Keratinocyte (primary cell): ENCODE data around the gene INPP5A. TPM values are rescaled to one million over a fixed set of nuclear protein-coding genes. Genes with fewer than 3 reads are reported as not detected.

Experiments used
- DNase-seq: peaks from one replicate; pipeline ENCODE4 v3.0.0-alpha.2; 2011; ENCODE audit warnings: low read depth, missing footprints, low spot score
- FAIRE-seq: peaks from 2 replicates; lab custom pipeline; 2011; peaks lifted over from hg19 to GRCh38; lab: Jason Lieb, UNC
- H2AFZ ChIP-seq: 2 replicates; pipeline ENCODE4 v1.6.0; 2012; ENCODE audit warnings: low read length, control low read depth, inconsistent platforms; ENCODE audit not compliant: control insufficient read depth
- H3K27ac ChIP-seq: 2 replicates; pipeline ENCODE4 v1.5.1; 2011; ENCODE audit warnings: low read length; ENCODE audit not compliant: control insufficient read depth, insufficient read depth
- H3K27me3 ChIP-seq: 3 replicates; pipeline ENCODE4 v1.6.0; 2011; ENCODE audit warnings: low read length; ENCODE audit not compliant: control insufficient read depth, insufficient read depth; ENCODE audit errors: extremely low read depth
- H3K36me3 ChIP-seq, 2 experiments: 2 replicates in 1 of 2; 3 replicates in 1 of 2; pipeline ENCODE4 v1.5.1; 2011; ENCODE audit warnings: low read length in 2 of 2, mild to moderate bottlenecking in 1 of 2; ENCODE audit not compliant: control insufficient read depth in 2 of 2, insufficient read depth in 2 of 2; ENCODE audit errors: extremely low read depth in 1 of 2
- H3K4me1 ChIP-seq: 3 replicates; pipeline ENCODE4 v1.5.1; 2011; ENCODE audit warnings: low read length; ENCODE audit not compliant: control insufficient read depth, insufficient read depth; ENCODE audit errors: extremely low read depth
- H3K4me2 ChIP-seq: 3 replicates; pipeline ENCODE4 v1.6.0; 2011; ENCODE audit warnings: low read depth, low read length; ENCODE audit not compliant: control insufficient read depth, insufficient read depth; ENCODE audit errors: extremely low read depth
- H3K4me3 ChIP-seq, 3 experiments: fragments of 200-600 bp in 1 of 3; sonication (generic) in 1 of 3; 2 replicates in 2 of 3; 3 replicates in 1 of 3; pipeline ENCODE4 v1.5.1; 2011 to 2016; ENCODE audit warnings: low read length in 3 of 3, mild to moderate bottlenecking in 3 of 3, control low read depth in 2 of 3, inconsistent platforms in 1 of 3, low read depth in 1 of 3, mixed read lengths in 1 of 3, mixed run types in 1 of 3, moderate library complexity in 1 of 3; ENCODE audit not compliant: control insufficient read depth in 2 of 3, insufficient read depth in 2 of 3; ENCODE audit errors: extremely low read depth in 1 of 3
- H3K79me2 ChIP-seq: 2 replicates; pipeline ENCODE4 v1.6.0; 2012; ENCODE audit warnings: low read length; ENCODE audit not compliant: control insufficient read depth, insufficient read depth
- H3K9ac ChIP-seq: 3 replicates; pipeline ENCODE4 v1.6.0; 2011; ENCODE audit warnings: low read length; ENCODE audit not compliant: control insufficient read depth, insufficient read depth; ENCODE audit errors: extremely low read depth
- H3K9me1 ChIP-seq: 3 replicates; pipeline ENCODE4 v1.6.0; 2011; ENCODE audit warnings: low read length; ENCODE audit not compliant: control insufficient read depth, insufficient read depth; ENCODE audit errors: extremely low read depth
- H3K9me3 ChIP-seq: 2 replicates; pipeline ENCODE4 v1.5.1; 2012; ENCODE audit warnings: low read depth, low read length; ENCODE audit not compliant: control insufficient read depth
- H4K20me1 ChIP-seq: 3 replicates; pipeline ENCODE4 v1.6.0; 2011; ENCODE audit warnings: low read length; ENCODE audit not compliant: control insufficient read depth, insufficient read depth; ENCODE audit errors: extremely low read depth
- EZH2 ChIP-seq: IDR thresholded peaks from one replicate; pipeline ENCODE4 v1.6.1; 2012; ENCODE audit warnings: inconsistent platforms, mild to moderate bottlenecking, low read length, moderate library complexity
- dilution Hi-C: fragments of 300-500 bp; cut with MboI; formaldehyde crosslinking; loops from one replicate; pipeline ENCODE4 v1.7.0; 2020; ENCODE audit warnings: low sequenced_read_pairs; ENCODE audit not compliant: extremely low pct_ligation_motif_present
- polyA plus RNA-seq, 5 experiments: library from polyadenylated mRNA; depleted of rRNA in 3 of 5; stranded (reverse) in 3 of 5; stranded (forward) in 1 of 5; unstranded in 1 of 5; fragments of >200 nt; gene quantifications; 1 replicate in 1 of 5; 2 replicates in 3 of 5; 3 replicates in 1 of 5; pipeline versions ENCODE4 v1.2.1 to v1.2.3, GENCODE V29; 2011 to 2012; ENCODE audit warnings: missing spikeins in 2 of 5, low read depth in 1 of 5, low replicate concordance in 1 of 5
- TF ChIP-seq, protein P1 (sequence below), 3 experiments: IDR thresholded peaks in 1 of 3; conservative IDR thresholded peaks in 1 of 3; optimal IDR thresholded peaks in 1 of 3; 2 replicates in 2 of 3; 3 replicates in 1 of 3; pipeline versions ENCODE3 to v1.5.1; 2011; ENCODE audit warnings: low read length in 3 of 3, mild to moderate bottlenecking in 3 of 3, moderate library complexity in 2 of 3, control low read depth in 1 of 3, inconsistent platforms in 1 of 3; ENCODE audit not compliant: insufficient read depth in 2 of 3; ENCODE audit errors: extremely low read depth in 1 of 3

Gene INPP5A
- polyA plus RNA-seq, 1 donor (not counting 4 experiments of a cell fraction or from before 2014, with no cell fraction given): 11.2 TPM

DNA sequence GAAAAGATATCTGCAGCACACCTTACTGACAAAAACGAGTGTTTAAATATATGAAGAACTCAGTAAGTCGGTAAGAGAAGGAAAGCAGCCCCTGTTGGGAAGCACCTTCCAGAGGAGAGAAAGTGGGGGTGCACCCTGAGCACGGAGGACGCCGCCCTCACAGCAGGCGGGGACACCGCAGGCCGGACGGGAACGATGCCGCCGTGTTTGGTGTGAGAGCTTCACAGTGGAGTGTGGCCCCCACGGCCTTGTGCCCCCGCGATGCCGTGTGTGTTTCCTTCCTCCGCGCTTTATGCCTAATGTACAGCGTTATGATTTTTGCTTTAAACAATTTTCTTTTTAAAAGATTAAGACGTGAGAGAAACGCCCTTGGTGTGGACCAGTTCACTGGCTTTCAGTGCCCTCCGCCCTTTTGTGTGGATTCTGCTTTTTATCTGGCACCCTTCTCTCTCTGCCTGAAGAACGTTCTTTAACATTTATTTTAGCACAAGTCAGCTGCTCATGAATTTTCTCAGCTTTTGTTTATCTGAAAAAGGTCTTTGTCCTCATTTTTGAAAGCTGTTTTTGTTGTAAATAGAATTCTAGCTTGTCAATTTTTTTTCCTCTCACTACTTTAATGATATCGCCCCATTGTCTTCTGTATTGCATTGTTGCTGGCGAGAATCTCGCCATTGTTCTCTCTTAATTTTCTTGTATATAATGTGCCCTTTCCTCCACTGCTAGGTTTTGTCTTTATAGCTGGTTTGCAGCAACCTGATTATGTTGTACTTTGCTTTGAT lies 110.7 kb downstream of the INPP5A start:
- no peak overlapping the region for H3K27ac ChIP-seq
- no peak overlapping the region for H3K4me3 ChIP-seq
- FAIRE-seq (no peak), DNase-seq (no peak)
- H3K36me3 ChIP-seq: no peaks in the 10 kb centered on the region
- H3K9ac ChIP-seq: no peak overlapping the region
- no peaks in the 10 kb centered on the region for H3K9me3 ChIP-seq
- dilution Hi-C loops: no loop called here
- H2AFZ ChIP-seq: no peak overlapping the region
- no peak overlapping the region for H3K4me2 ChIP-seq
- TF ChIP-seq EZH2: no peak
- TF ChIP-seq, protein P1, sequence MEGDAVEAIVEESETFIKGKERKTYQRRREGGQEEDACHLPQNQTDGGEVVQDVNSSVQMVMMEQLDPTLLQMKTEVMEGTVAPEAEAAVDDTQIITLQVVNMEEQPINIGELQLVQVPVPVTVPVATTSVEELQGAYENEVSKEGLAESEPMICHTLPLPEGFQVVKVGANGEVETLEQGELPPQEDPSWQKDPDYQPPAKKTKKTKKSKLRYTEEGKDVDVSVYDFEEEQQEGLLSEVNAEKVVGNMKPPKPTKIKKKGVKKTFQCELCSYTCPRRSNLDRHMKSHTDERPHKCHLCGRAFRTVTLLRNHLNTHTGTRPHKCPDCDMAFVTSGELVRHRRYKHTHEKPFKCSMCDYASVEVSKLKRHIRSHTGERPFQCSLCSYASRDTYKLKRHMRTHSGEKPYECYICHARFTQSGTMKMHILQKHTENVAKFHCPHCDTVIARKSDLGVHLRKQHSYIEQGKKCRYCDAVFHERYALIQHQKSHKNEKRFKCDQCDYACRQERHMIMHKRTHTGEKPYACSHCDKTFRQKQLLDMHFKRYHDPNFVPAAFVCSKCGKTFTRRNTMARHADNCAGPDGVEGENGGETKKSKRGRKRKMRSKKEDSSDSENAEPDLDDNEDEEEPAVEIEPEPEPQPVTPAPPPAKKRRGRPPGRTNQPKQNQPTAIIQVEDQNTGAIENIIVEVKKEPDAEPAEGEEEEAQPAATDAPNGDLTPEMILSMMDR (optimal IDR thresholded peaks at IDR 0.05 in 1 of 3, IDR thresholded peaks at IDR 0.05 in 1 of 3, conservative IDR thresholded peaks at IDR 0.05 in 1 of 3; ENCODE audit: extremely low read depth in 1 of 3, insufficient read depth in 2 of 3, low read length in 3 of 3): no peak
- no peaks in the 10 kb centered on the region for H3K79me2 ChIP-seq
- H3K4me1 ChIP-seq: peaks cover 4% of the 10 kb centered on the region
- H3K27me3 ChIP-seq: no peaks in the 10 kb centered on the region
- H4K20me1 ChIP-seq: no peaks in the 10 kb centered on the region
- H3K9me1 ChIP-seq: no peaks in the 10 kb centered on the region

DNA sequence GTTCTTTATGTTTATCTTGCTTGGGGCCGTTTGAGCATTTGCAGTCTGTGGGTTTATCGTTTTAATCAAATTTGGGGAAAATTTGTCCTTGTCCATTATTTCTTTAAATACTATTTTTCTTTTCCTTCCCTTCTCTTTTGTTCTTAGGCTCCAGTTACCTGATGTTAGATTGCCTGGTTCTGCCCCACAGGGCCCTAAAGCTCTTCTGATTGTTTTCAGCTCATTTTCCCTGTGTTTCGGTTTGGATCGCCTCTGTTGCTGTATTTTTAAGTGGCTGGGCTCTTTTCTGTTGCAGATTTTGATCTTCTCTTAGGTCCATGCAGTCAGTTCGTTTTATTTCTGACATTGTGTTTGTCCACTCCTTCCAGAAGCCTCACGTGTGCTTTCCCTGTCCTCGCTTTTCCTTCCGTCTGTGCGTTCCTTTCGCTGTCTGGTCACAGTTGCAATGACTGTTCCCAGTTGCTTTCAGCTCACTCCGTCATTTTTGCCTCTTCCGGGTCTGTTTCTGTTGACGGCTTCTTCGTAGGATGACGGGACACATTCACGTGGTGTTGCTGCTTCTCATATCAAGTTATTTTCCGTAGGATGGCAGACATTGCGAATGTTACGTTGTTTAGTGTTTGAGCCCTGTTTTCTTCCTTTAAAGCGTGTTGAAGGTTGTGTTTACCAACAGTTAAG lies 111.4 kb downstream of the INPP5A start:
- H3K9me3 ChIP-seq: no peaks in the 10 kb centered on the region
- H3K36me3 ChIP-seq: no peaks in the 10 kb centered on the region
- peaks cover 4% of the 10 kb centered on the region for H3K4me1 ChIP-seq
- H2AFZ ChIP-seq: no peak overlapping the region
- no peaks in the 10 kb centered on the region for H3K27me3 ChIP-seq
- no peaks in the 10 kb centered on the region for H3K9me1 ChIP-seq
- H3K79me2 ChIP-seq: no peaks in the 10 kb centered on the region
- no peak overlapping the region for H3K4me3 ChIP-seq
- no peak overlapping the region for H3K27ac ChIP-seq
- TF ChIP-seq EZH2: no peak
- TF ChIP-seq, protein P1 (optimal IDR thresholded peaks at IDR 0.05 in 1 of 3, IDR thresholded peaks at IDR 0.05 in 1 of 3, conservative IDR thresholded peaks at IDR 0.05 in 1 of 3; ENCODE audit: extremely low read depth in 1 of 3, insufficient read depth in 2 of 3, low read length in 3 of 3): no peak
- dilution Hi-C loops: no loop called here
- H3K4me2 ChIP-seq: no peak overlapping the region
- H3K9ac ChIP-seq: no peak overlapping the region
- no peaks in the 10 kb centered on the region for H4K20me1 ChIP-seq
- DNase-seq (no peak), FAIRE-seq (no peak)
